Naive thymus-derived CD4-positive, alpha-beta T cell (primary cell): ENCODE measurements around the gene TARP.
"Not testable (repeated sequence)": the region's sequence is repeated elsewhere in the genome, so short reads cannot be mapped to it uniquely, and the experiment has no call there.

Experiments used
- ATAC-seq: fragments of 150-1000 bp; cut with Tn5 transposase; 2 replicates; pipeline ENCODE4 v1.10.0; 2021; ENCODE audit warnings: mild to moderate bottlenecking, moderate library complexity
- CTCF ChIA-PET: fragments of 350-600 bp; sonication (Branson Sonifier 250); formaldehyde crosslinking; loops from one replicate; lab custom pipeline; 2021; ENCODE audit warnings: antibody characterized with exemption; lab: Charles Lee
- POLR2A ChIA-PET: fragments of 350-600 bp; sonication (Branson Sonifier 250); formaldehyde crosslinking; loops from one replicate; lab custom pipeline; 2021; ENCODE audit warnings: antibody characterized with exemption, inconsistent platforms; lab: Charles Lee
- DNase-seq, 9 donors: peaks; one replicate each; pipeline versions ENCODE4 v3.0.0 to v3.0.0-alpha.2; 2020 to 2022; ENCODE audit warnings: mixed read lengths in 1 of 9
- H3K27ac ChIP-seq: one replicate; pipeline ENCODE4 v1.7.0; 2013; ENCODE audit warnings: mild to moderate bottlenecking, low read depth, low read length, moderate library complexity
- H3K27me3 ChIP-seq, 2 donors: one replicate each; pipeline ENCODE4 v1.7.0; 2013; ENCODE audit warnings: low read length in 2 of 2, mild to moderate bottlenecking in 2 of 2, moderate library complexity in 2 of 2; ENCODE audit not compliant: control insufficient read depth in 2 of 2, insufficient read depth in 2 of 2
- H3K36me3 ChIP-seq, 3 experiments: 1 replicate in 2 of 3; 2 replicates in 1 of 3; pipeline ENCODE4 v1.7.0; 2013; ENCODE audit warnings: low read length in 3 of 3, mild to moderate bottlenecking in 3 of 3, moderate library complexity in 1 of 3; ENCODE audit not compliant: insufficient read depth in 3 of 3, control insufficient read depth in 2 of 3
- H3K4me1 ChIP-seq, 2 donors: one replicate each; pipeline ENCODE4 v1.7.0; 2013; ENCODE audit warnings: low read length in 2 of 2, mild to moderate bottlenecking in 2 of 2, moderate library complexity in 1 of 2; ENCODE audit not compliant: control insufficient read depth in 2 of 2, insufficient read depth in 2 of 2
- H3K4me3 ChIP-seq: 2 replicates; pipeline ENCODE4 v1.7.0; 2013; ENCODE audit warnings: mild to moderate bottlenecking, low read length
- H3K9me3 ChIP-seq, 3 experiments: 1 replicate in 2 of 3; 2 replicates in 1 of 3; pipeline ENCODE4 v1.7.0; 2013; ENCODE audit warnings: low read length in 3 of 3; ENCODE audit not compliant: control insufficient read depth in 2 of 3
- H3K27ac Mint-ChIP-seq, 9 donors: one replicate each; pipeline ENCODE4 v1.8.0; 2020 to 2022; ENCODE audit warnings: mixed read lengths in 9 of 9, mild to moderate bottlenecking in 8 of 9, moderate library complexity in 5 of 9, inconsistent platforms in 2 of 9
- H3K27me3 Mint-ChIP-seq, 5 donors: one replicate each; pipeline ENCODE4 v1.8.0; 2021 to 2022; ENCODE audit warnings: mixed read lengths in 5 of 5, mild to moderate bottlenecking in 1 of 5
- H3K36me3 Mint-ChIP-seq, 5 donors: one replicate each; pipeline ENCODE4 v1.8.0; 2020 to 2022; ENCODE audit warnings: mixed read lengths in 5 of 5, mild to moderate bottlenecking in 3 of 5, inconsistent platforms in 1 of 5
- H3K4me1 Mint-ChIP-seq, 7 donors: one replicate each; pipeline ENCODE4 v1.8.0; 2020 to 2022; ENCODE audit warnings: mixed read lengths in 7 of 7, mild to moderate bottlenecking in 3 of 7, inconsistent platforms in 1 of 7
- H3K4me3 Mint-ChIP-seq, 10 donors: one replicate each; pipeline ENCODE4 v1.8.0; 2020 to 2022; ENCODE audit warnings: mild to moderate bottlenecking in 10 of 10, mixed read lengths in 10 of 10, moderate library complexity in 6 of 10, inconsistent platforms in 2 of 10
- H3K9me3 Mint-ChIP-seq, 11 donors: one replicate each; pipeline ENCODE4 v1.8.0; 2020 to 2022; ENCODE audit warnings: mixed read lengths in 11 of 11, mild to moderate bottlenecking in 4 of 11, inconsistent platforms in 1 of 11, moderate library complexity in 1 of 11
- intact Hi-C, 2 donors: fragments of 100-400 bp; cut with micrococcal nuclease; formaldehyde crosslinking; loops; one replicate each; pipeline ENCODE4 v1.15.1; 2023

TARP gene

DNA sequence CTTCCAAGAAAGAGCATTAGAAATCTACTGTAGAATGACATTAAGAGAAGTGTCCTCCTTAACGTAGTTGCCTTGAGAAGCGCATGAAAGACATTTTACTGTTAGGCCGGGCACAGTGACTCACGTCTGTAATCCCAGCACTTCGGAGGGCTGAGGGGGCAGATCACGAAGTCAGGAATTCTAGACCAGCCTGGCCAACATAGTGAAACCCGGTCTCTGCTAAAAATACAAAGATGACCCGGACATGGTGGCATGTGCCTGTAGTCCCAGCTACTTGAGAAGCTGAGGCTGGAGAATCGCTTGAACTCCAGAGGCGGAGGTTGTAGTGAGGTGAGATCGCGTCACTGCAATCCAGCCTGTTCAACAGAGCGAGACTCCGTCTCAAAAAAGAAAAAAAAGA is 28.9 kb downstream of the TARP start:
- Mint-ChIP-seq H3K9me3 (no peaks in the 10 kb centered on the region), H3K4me3 (no peak overlapping the region), H3K27me3 (no peaks in the 10 kb centered on the region), H3K27ac (no peak overlapping the region), H3K4me1 (peaks cover 0 to 24% (median 4%) of the 10 kb centered on the region in 7 donors), H3K36me3 (peaks cover 0 to 19% (median 11%) of the 10 kb centered on the region in 5 donors)
- intact Hi-C loops = no loop called here
- H3K4me3 ChIP-seq = no peak overlapping the region
- ATAC-seq = no peak
- H3K9me3 ChIP-seq = no peaks in the 10 kb centered on the region
- H3K36me3 ChIP-seq = peaks cover 0 to 20% (median 0%) of the 10 kb centered on the region in 3 experiments
- DNase-seq = no peak
- peaks cover 0 to 25% of the 10 kb centered on the region in 2 donors for H3K4me1 ChIP-seq
- no peaks in the 10 kb centered on the region for H3K27me3 ChIP-seq
- POLR2A ChIA-PET = no interaction called here
- H3K27ac ChIP-seq = no peak overlapping the region
- CTCF ChIA-PET = no interaction called here

DNA sequence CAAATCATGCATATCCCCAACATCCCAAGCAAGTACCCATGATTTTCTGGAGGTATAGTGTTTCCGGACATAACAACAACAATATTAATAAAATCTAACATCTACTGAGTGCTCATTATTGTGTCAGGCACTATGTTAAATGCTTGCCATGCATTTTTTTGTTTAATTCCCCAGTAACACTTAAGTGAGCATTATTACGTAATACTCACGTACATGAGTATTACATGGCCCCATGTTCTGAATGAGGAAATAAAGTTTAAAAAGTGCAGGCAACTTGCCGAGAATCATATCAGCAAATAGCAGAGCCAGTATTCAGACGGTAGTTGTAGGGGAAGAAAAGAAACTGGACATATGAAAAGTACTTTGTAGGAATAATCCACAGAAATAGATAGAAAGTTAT is 30.1 kb downstream of the TARP start:
- POLR2A ChIA-PET, H3K27ac ChIP-seq, H3K9me3 Mint-ChIP-seq, intact Hi-C loops, CTCF ChIA-PET, H3K4me3 ChIP-seq, DNase-seq, H3K27ac Mint-ChIP-seq, H3K27me3 Mint-ChIP-seq, H3K27me3 ChIP-seq, H3K9me3 ChIP-seq, H3K4me3 Mint-ChIP-seq: not testable (repeated sequence)
- Histone ChIP-seq H3K36me3 (peaks cover 0 to 19% (median 0%) of the 10 kb centered on the region in 3 experiments), H3K4me1 (peaks cover 0 to 29% of the 10 kb centered on the region in 2 donors)
- peaks cover 0 to 20% (median 0%) of the 10 kb centered on the region in 7 donors for H3K4me1 Mint-ChIP-seq
- peak; percentile 26 for ATAC-seq
- peaks cover 0 to 21% (median 9%) of the 10 kb centered on the region in 5 donors for H3K36me3 Mint-ChIP-seq

DNA sequence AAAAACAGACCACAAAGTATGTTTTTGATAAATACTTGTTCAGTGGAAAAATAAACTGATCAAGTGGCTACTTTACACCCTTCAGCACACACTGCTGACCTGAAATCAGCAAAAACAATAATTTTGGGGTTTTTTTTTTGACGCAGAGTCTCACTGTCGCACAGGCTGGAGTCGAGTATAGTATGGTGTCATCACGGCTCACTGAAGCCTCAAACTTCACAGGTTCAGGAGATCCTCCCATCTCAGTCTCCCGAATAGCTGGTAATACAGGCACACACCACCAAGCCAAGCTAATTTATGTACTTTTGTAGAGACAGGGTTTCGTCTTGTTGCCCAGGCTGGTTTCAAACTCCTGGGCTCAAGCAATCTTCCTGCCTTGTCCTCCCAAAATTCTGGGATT is 30.6 kb downstream of the TARP start:
- peaks cover 0 to 27% of the 10 kb centered on the region in 2 donors for H3K4me1 ChIP-seq
- DNase-seq (no peak), ATAC-seq (peak; percentile 62)
- no peaks in the 10 kb centered on the region for H3K27me3 ChIP-seq
- no peak overlapping the region for H3K4me3 ChIP-seq
- H3K36me3 Mint-ChIP-seq = peaks cover 0 to 19% (median 5%) of the 10 kb centered on the region in 5 donors
- intact Hi-C loops = no loop called here
- POLR2A ChIA-PET = no interaction called here
- peaks cover 0 to 16% (median 0%) of the 10 kb centered on the region in 3 experiments for H3K36me3 ChIP-seq
- H3K27me3 Mint-ChIP-seq = no peaks in the 10 kb centered on the region
- H3K4me3 Mint-ChIP-seq = no peak overlapping the region
- H3K27ac Mint-ChIP-seq = no peak overlapping the region
- CTCF ChIA-PET = interaction anchor here (0.6 kb wide), 1 partner anchor 124 kb away, joined by 3 read pairs; no protein-coding TSS in a partner anchor
- peaks cover 0 to 15% (median 0%) of the 10 kb centered on the region in 7 donors for H3K4me1 Mint-ChIP-seq
- H3K9me3 ChIP-seq = no peaks in the 10 kb centered on the region
- H3K9me3 Mint-ChIP-seq = no peaks in the 10 kb centered on the region
- H3K27ac ChIP-seq = no peak overlapping the region

DNA sequence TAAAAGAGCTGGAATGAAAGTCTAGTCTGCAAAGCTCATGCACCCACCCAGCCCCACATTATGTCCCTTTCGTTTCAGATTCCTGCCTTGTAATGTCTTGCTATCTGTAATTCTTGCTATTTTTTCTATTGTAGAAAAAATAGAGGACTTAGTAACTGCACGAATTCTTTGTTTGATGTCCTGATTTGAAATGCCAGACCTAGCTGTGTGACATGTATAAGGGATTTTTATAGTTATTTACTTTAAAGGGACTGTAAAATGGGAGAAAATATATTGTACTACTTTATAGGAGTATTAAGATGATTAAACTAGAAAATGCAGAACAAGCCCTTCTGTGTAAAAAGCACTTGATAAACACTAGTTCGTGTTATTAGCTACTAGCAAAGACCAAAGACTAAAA is 32.4 kb downstream of the TARP start:
- H3K27ac Mint-ChIP-seq = no peak overlapping the region

DNA sequence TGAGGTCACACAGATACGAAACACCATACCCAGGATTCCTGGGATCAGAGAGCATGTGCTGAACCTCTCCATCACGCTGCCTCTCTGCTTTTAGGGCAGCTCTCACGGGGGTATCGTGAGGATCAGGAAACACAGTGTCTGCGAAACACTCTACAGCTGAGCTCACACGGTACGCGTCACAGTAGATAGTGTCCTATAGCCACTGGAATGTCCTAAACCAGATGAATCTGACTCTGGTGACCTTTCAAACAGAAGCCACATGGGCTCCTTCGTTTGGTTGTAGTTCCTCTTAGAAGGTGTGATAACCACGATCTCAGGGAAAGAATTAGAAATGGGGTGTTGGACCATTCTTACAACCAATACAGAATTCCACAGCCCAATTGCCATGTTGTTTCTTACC is 34.3 kb downstream of the TARP start:
- Mint-ChIP-seq H3K4me1 (peaks cover 0 to 35% (median 11%) of the 10 kb centered on the region in 7 donors), H3K36me3 (peaks cover 0 to 12% (median 0%) of the 10 kb centered on the region in 5 donors)
- H3K4me3 Mint-ChIP-seq, H3K36me3 ChIP-seq, H3K9me3 ChIP-seq, CTCF ChIA-PET, H3K27me3 ChIP-seq, H3K4me3 ChIP-seq, H3K27ac Mint-ChIP-seq, DNase-seq, intact Hi-C loops, ATAC-seq, H3K27me3 Mint-ChIP-seq, POLR2A ChIA-PET, H3K9me3 Mint-ChIP-seq, H3K27ac ChIP-seq: not testable (repeated sequence)
- H3K4me1 ChIP-seq = peaks cover 0 to 49% of the 10 kb centered on the region in 2 donors

More for the DNA sequence above, 32.4 kb downstream of the TARP start:
- Mint-ChIP-seq H3K27me3 (no peaks in the 10 kb centered on the region), H3K36me3 (peaks cover 0 to 19% (median 5%) of the 10 kb centered on the region in 5 donors), H3K4me3 (no peak overlapping the region), H3K9me3 (no peaks in the 10 kb centered on the region), H3K4me1 (peaks cover 0 to 21% (median 4%) of the 10 kb centered on the region in 7 donors)
- Histone ChIP-seq H3K36me3 (peaks cover 0 to 8% (median 0%) of the 10 kb centered on the region in 3 experiments), H3K27ac (no peak overlapping the region), H3K27me3 (no peaks in the 10 kb centered on the region), H3K9me3 (no peaks in the 10 kb centered on the region), H3K4me3 (no peak overlapping the region), H3K4me1 (peaks cover 0 to 42% of the 10 kb centered on the region in 2 donors)
- DNase-seq (no peak), ATAC-seq (no peak)
- intact Hi-C loops = no loop called here
- POLR2A ChIA-PET = no interaction called here
- CTCF ChIA-PET = interaction anchor here (1.0 kb wide), 1 partner anchor 25 kb away, joined by 3 read pairs; no protein-coding TSS in a partner anchor

DNA sequence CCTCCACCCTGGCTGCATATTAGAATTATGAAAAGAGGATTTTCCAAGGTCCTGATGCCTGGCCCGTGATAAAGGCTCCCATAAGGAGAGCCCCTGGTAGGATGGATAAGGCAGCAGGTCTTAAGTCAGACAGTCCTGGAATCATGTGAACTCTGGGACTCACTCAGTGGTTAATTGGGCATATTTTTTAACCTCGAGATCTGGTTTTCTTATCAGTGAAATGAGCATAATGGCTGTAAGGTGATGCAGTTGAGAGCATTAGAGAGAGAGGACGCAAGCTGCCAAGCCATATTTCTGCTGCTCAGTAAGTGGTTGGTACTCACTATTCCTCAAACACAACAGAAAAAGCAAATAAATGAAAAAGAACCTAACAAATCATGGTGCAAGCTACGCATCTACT is 37.8 kb downstream of the TARP start:
- ATAC-seq = no peak
- H3K36me3 ChIP-seq = no peaks in the 10 kb centered on the region
- Mint-ChIP-seq H3K4me3 (no peak overlapping the region), H3K4me1 (peaks cover 17 to 60% (median 41%) of the 10 kb centered on the region in 7 donors), H3K27me3 (no peaks in the 10 kb centered on the region), H3K9me3 (no peaks in the 10 kb centered on the region), H3K27ac (peak overlapping the region in 3 of 9 donors; percentile 49 to 87 (median 57)), H3K36me3 (peaks cover 0 to 20% (median 0%) of the 10 kb centered on the region in 5 donors)
- no peak overlapping the region for H3K27ac ChIP-seq
- POLR2A ChIA-PET = interaction anchor here (0.6 kb wide), 2 partner anchors 80 to 86 kb away, joined by 3 to 4 read pairs; no protein-coding TSS in a partner anchor
- no peaks in the 10 kb centered on the region for H3K9me3 ChIP-seq
- CTCF ChIA-PET = interaction anchor here (0.9 kb wide), 1 partner anchor 20 kb away, joined by 3 read pairs; no protein-coding TSS in a partner anchor
- intact Hi-C loops = no loop called here
- DNase-seq = no peak
- H3K4me1 ChIP-seq = peaks cover 16 to 66% of the 10 kb centered on the region in 2 donors
- no peak overlapping the region for H3K4me3 ChIP-seq
- no peaks in the 10 kb centered on the region for H3K27me3 ChIP-seq

DNA sequence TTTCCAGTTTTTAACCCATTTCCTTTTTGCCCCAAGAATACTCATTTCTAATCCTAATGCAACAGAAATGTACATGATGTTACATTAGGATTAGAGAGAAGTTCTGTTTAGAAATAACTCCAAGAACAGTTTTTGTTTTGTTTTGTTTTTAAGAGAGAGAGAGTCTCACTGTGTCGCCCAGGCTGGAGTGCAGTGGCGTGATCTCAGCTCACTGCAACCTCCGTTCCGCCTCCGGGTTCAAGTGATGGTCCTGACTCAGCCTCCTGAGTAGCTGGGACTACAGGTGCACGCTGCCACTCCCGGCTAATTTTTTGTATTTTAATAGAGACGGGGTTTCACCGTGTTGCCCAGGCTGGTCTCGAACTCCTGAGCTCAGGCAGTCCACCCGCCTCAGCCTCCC is 38.7 kb downstream of the TARP start:
- not testable (repeated sequence) for H3K27ac ChIP-seq, H3K36me3 ChIP-seq, H3K27me3 Mint-ChIP-seq, DNase-seq, H3K9me3 ChIP-seq, H3K27me3 ChIP-seq, H3K4me3 ChIP-seq, ATAC-seq, H3K9me3 Mint-ChIP-seq, H3K4me3 Mint-ChIP-seq
- Mint-ChIP-seq H3K4me1 (peaks cover 17 to 65% (median 43%) of the 10 kb centered on the region in 7 donors), H3K36me3 (peaks cover 5 to 24% (median 5%) of the 10 kb centered on the region in 5 donors), H3K27ac (peak overlapping the region in 3 of 9 donors; percentile 87 to 91 (median 87))
- ChIA-PET POLR2A (interaction anchor here (1.0 kb wide), 1 partner anchor 17 kb away, joined by 7 read pairs; no protein-coding TSS in a partner anchor), CTCF (interaction anchor here (0.6 kb wide), 1 partner anchor 150 kb away, joined by 3 read pairs; no protein-coding TSS in a partner anchor)
- H3K4me1 ChIP-seq = peaks cover 16 to 74% of the 10 kb centered on the region in 2 donors
- intact Hi-C loops = loop anchor here (5.0 kb wide), 2 partner anchors 68 to 78 kb away; no protein-coding TSS in a partner anchor
